ENCODE results near the gene COPG1. TPM values are rescaled to one million over a fixed set of nuclear protein-coding genes. Genes with fewer than 3 reads are reported as not detected.

The COPG1 gene
- total and polyA plus RNA-seq, 2 of the 13 experiments (the other 11 are each of a cell fraction or from before 2014, with no cell fraction given): 98.6 to 166 TPM

DNA sequence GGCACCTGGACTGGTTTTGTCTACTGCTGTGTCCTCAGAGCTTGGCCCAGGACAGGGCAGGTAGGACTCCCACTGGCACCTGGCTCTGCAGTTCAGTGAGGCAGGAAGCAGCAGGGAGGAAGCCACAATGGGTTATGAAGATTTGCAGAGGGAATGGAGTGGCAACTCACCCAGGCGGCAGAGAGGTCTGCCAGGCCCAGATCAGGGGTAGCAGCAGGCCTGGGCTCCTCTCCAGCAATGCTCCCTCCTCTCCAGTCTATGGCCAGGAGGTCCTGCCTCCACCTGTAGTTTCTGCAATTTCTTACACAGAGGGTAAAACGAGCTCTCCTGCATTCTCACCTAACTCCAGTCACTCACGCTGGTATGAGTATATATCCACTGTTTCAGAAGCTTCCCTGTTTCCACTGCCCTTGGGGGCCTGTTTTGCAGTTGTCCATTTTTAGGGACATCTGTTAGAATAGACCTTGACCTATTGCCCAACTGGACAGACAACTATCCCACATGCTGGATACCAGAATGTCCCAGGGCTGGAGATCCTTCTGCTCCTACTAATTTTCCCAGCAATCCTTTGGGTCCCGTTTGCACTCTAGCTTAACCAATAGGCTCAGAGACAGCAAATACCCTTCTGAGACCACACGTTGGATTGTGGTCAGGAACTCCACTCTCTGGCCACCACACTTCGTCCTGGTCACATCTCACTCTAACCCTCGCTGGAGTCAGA is 64.4 kb downstream of the COPG1 start (continued):
- TF ChIP-seq BHLHE40 (IDR thresholded peaks at IDR 0.05; ENCODE audit: low read length): no peak
- TF ChIP-seq, protein P1, sequence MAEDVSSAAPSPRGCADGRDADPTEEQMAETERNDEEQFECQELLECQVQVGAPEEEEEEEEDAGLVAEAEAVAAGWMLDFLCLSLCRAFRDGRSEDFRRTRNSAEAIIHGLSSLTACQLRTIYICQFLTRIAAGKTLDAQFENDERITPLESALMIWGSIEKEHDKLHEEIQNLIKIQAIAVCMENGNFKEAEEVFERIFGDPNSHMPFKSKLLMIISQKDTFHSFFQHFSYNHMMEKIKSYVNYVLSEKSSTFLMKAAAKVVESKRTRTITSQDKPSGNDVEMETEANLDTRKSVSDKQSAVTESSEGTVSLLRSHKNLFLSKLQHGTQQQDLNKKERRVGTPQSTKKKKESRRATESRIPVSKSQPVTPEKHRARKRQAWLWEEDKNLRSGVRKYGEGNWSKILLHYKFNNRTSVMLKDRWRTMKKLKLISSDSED (CRISPR knock-in tag; IDR thresholded peaks at IDR 0.05): no peak
- TF ChIP-seq RXRB (CRISPR knock-in tag; IDR thresholded peaks at IDR 0.05; ENCODE audit: borderline replicate concordance): peak; percentile 43; the same call in 1 of the 2 replicates
- TF ChIP-seq CEBPB (IDR thresholded peaks at IDR 0.05; ENCODE audit: borderline replicate concordance, low read depth, low read length): peak; percentile 76; the same call in 1 of the 2 replicates
- TF ChIP-seq, protein P2, sequence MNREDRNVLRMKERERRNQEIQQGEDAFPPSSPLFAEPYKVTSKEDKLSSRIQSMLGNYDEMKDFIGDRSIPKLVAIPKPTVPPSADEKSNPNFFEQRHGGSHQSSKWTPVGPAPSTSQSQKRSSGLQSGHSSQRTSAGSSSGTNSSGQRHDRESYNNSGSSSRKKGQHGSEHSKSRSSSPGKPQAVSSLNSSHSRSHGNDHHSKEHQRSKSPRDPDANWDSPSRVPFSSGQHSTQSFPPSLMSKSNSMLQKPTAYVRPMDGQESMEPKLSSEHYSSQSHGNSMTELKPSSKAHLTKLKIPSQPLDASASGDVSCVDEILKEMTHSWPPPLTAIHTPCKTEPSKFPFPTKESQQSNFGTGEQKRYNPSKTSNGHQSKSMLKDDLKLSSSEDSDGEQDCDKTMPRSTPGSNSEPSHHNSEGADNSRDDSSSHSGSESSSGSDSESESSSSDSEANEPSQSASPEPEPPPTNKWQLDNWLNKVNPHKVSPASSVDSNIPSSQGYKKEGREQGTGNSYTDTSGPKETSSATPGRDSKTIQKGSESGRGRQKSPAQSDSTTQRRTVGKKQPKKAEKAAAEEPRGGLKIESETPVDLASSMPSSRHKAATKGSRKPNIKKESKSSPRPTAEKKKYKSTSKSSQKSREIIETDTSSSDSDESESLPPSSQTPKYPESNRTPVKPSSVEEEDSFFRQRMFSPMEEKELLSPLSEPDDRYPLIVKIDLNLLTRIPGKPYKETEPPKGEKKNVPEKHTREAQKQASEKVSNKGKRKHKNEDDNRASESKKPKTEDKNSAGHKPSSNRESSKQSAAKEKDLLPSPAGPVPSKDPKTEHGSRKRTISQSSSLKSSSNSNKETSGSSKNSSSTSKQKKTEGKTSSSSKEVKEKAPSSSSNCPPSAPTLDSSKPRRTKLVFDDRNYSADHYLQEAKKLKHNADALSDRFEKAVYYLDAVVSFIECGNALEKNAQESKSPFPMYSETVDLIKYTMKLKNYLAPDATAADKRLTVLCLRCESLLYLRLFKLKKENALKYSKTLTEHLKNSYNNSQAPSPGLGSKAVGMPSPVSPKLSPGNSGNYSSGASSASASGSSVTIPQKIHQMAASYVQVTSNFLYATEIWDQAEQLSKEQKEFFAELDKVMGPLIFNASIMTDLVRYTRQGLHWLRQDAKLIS (CRISPR knock-in tag; IDR thresholded peaks at IDR 0.05): peak; percentile 80; the same call in 1 of the 2 replicates
- TF ChIP-seq ZNF781 (CRISPR knock-in tag; IDR thresholded peaks at IDR 0.05; ENCODE audit: borderline replicate concordance, not compliant biosample characterization): no peak
- peak; percentile 23; the same call in 1 of the 2 replicates for TF ChIP-seq KDM2A (CRISPR knock-in tag; IDR thresholded peaks at IDR 0.05; ENCODE audit: borderline replicate concordance, low read depth)
- TF ChIP-seq ZNF431 (CRISPR knock-in tag; IDR thresholded peaks at IDR 0.05; ENCODE audit: borderline replicate concordance, low read depth): no peak
- no peak for TF ChIP-seq ETV5 (CRISPR knock-in tag; IDR thresholded peaks at IDR 0.05; ENCODE audit: borderline replicate concordance)
- 0 out of 2 replicates have a peak, but pooled peaks have one; percentile 45 for TF ChIP-seq HOXA5 (CRISPR knock-in tag; IDR thresholded peaks at IDR 0.05)
- peak; percentile 93 for TF ChIP-seq CEBPG (CRISPR knock-in tag; IDR thresholded peaks at IDR 0.05)
- TF ChIP-seq SIX4 (CRISPR knock-in tag; IDR thresholded peaks at IDR 0.05): no peak
- no peak for TF ChIP-seq DPF2 (CRISPR knock-in tag; IDR thresholded peaks at IDR 0.05; ENCODE audit: borderline replicate concordance, low read depth)
- 0 out of 2 replicates have a peak, but pooled peaks have one; percentile 46 for TF ChIP-seq SNAI1 (CRISPR knock-in tag; IDR thresholded peaks at IDR 0.05; ENCODE audit: borderline replicate concordance)
- TF ChIP-seq TRIM24 (CRISPR knock-in tag; IDR thresholded peaks at IDR 0.05): 0 out of 2 replicates have a peak, but pooled peaks have one; percentile 30
- peak; percentile 78 for TF ChIP-seq NR2F6 (IDR thresholded peaks at IDR 0.05)
- TF ChIP-seq NR2F6 (CRISPR knock-in tag; IDR thresholded peaks at IDR 0.05): peak; percentile 89
- peak; percentile 50; the same call in 1 of the 2 replicates for TF ChIP-seq GATAD2A (CRISPR knock-in tag; IDR thresholded peaks at IDR 0.05)
- 0 out of 2 replicates have a peak, but pooled peaks have one; percentile 19 for TF ChIP-seq MYC (CRISPR knock-in tag; IDR thresholded peaks at IDR 0.05; ENCODE audit: borderline replicate concordance)
- TF ChIP-seq POLR2A (IDR thresholded peaks at IDR 0.05; ENCODE audit: insufficient read depth in 1 of 2, low read depth in 2 of 2, low read length in 2 of 2): peak; percentile 50 to 92; a peak in 3 of 4 replicates
- no peak for TF ChIP-seq HOXA3 (CRISPR knock-in tag; IDR thresholded peaks at IDR 0.05)
- TF ChIP-seq FOXJ3 (CRISPR knock-in tag; IDR thresholded peaks at IDR 0.05; ENCODE audit: borderline replicate concordance): peak; percentile 30; the same call in 1 of the 2 replicates
- 0 out of 2 replicates have a peak, but pooled peaks have one; percentile 22 for TF ChIP-seq SIN3B (IDR thresholded peaks at IDR 0.05; ENCODE audit: low read length)
- TF ChIP-seq ZSCAN22 (CRISPR knock-in tag; IDR thresholded peaks at IDR 0.05): no peak
- TF ChIP-seq TGIF2 (CRISPR knock-in tag; IDR thresholded peaks at IDR 0.05): peak; percentile 47; the same call in 1 of the 2 replicates
- 0 out of 2 replicates have a peak, but pooled peaks have one; percentile 27 for TF ChIP-seq ISL2 (CRISPR knock-in tag; IDR thresholded peaks at IDR 0.05)
- no peak for TF ChIP-seq MTA1 (CRISPR knock-in tag; IDR thresholded peaks at IDR 0.05; ENCODE audit: borderline replicate concordance)
